ENCODE measurements around the gene CGB3.
"Not testable (repeated sequence)": the region's sequence is repeated elsewhere in the genome, so short reads cannot be mapped to it uniquely, and the experiment has no call there.

Gene CGB3

DNA sequence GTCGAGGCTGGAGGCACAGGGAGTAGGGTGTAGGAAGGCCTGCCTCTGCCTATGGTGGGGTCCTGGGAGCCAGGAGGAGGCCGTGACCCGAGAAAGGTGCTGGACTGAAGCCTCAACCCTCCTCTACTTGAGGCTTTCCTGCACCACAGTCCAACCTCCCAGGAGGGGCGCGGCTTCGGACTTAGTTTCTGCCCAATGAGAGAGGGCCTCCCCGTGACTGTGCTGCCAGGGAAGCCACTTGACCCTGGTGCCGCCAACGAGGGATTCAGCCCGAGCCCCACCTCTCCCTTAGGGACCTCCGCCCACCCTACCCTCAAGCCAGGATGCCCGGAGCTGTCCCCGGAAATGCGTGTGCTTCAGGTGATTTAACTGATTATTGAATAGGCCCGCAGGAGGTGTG is at the start of gene CGB3:
Gene CGB3, minus strand, starts transcription at position 101 of the 400 bp plus-strand sequence. CDS start 362 bp downstream, outside the sequence.
- WGBS (ENCODE audit: insufficient coverage, insufficient read length): no CpG with 5 or more reads among the region's 15 CpGs
- H3K4me1 ChIP-seq (ENCODE audit: control insufficient read depth, insufficient read depth, low read length); H3K27me3 ChIP-seq (ENCODE audit: control insufficient read depth, insufficient read depth, low read length); DNase-seq (ENCODE audit: low read depth, low spot score); H3K4me3 ChIP-seq (ENCODE audit: low read length); H3K9me3 ChIP-seq (ENCODE audit: control insufficient read depth, insufficient read depth, low read length); H3K27ac ChIP-seq (ENCODE audit: low read length); H3K36me3 ChIP-seq (ENCODE audit: control insufficient read depth, insufficient read depth, low read length): not testable (repeated sequence)

DNA sequence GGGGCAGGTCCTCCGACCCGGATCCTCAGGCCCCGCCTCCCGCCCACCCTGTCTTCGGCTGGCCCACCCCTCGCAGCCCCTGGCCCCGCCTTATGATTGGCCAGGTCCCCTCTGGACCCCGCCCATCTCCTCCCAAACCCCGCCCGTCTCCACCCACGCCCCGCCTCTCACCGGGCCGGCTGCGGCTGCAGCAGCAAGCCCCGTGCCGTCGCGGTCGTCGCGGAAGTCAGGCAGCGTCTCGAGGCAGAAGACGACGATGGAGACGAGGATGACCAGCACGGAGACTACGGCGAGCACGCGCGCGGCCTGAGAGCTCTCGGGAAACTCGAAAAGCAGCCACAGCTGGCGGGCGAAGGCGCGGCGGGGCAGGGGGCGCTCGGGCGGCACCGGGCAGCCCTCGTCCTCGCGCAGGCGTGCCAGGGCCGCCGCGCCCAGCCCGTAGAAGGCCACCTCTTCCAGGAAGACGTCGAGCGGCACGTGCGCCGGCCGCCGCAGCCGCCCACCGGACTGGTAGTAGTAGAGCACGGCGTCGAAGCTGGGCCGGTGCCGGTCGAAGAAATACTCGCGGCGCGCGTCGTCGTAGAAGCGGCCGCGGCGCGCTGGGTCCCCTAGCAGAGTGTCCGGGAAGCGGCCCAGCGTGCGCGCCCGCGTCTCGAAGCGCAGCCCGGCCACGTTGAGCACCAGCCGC is 47.9 kb upstream of the CGB3 start:
- Histone ChIP-seq H3K27me3 (ENCODE audit: control insufficient read depth, insufficient read depth, low read length) (peaks cover 10% of the 10 kb centered on the region; the same call in 1 of the 2 replicates), H3K36me3 (ENCODE audit: control insufficient read depth, insufficient read depth, low read length) (no peaks in the 10 kb centered on the region), H3K4me1 (ENCODE audit: control insufficient read depth, insufficient read depth, low read length) (peaks cover 2% of the 10 kb centered on the region; the same call in 1 of the 2 replicates), H3K27ac (ENCODE audit: low read length) (no peak overlapping the region), H3K4me3 (ENCODE audit: low read length) (peak overlapping the region; percentile 3; the same call in 1 of the 2 replicates), H3K9me3 (ENCODE audit: control insufficient read depth, insufficient read depth, low read length) (no peaks in the 10 kb centered on the region)
- DNase-seq (ENCODE audit: low read depth, low spot score): no peak
- WGBS (ENCODE audit: insufficient coverage, insufficient read length): no CpG with 5 or more reads among the region's 93 CpGs

DNA sequence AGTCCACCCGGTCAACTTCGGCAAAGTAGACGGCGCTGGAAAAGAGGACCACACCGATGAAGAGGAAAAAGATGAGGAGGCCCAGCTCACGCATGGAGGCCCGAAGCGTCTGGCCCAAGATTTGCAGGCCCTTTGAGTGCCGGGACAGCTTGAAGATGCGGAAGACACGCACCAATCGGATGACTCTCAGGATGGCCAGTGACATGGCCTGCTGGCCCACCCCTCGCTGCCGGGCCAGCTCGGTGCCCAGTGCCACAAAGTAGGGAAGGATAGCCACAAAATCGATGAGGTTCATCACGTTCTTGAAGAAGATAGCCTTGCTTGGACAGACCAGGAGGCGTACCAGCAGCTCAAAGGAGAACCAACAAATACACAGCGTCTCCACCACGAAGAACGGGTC is 46.3 kb upstream of the CGB3 start:
- no CpG with 5 or more reads among the region's 21 CpGs for WGBS (ENCODE audit: insufficient coverage, insufficient read length)
- H3K27me3 ChIP-seq (ENCODE audit: control insufficient read depth, insufficient read depth, low read length): peaks cover 14% of the 10 kb centered on the region; the same call in 1 of the 2 replicates
- no peak for DNase-seq (ENCODE audit: low read depth, low spot score)
- H3K4me1 ChIP-seq (ENCODE audit: control insufficient read depth, insufficient read depth, low read length): peaks cover 2% of the 10 kb centered on the region; the same call in 1 of the 2 replicates
- no peak overlapping the region for H3K4me3 ChIP-seq (ENCODE audit: low read length)
- H3K27ac ChIP-seq (ENCODE audit: low read length): no peak overlapping the region
- no peaks in the 10 kb centered on the region for H3K36me3 ChIP-seq (ENCODE audit: control insufficient read depth, insufficient read depth, low read length)
- no peaks in the 10 kb centered on the region for H3K9me3 ChIP-seq (ENCODE audit: control insufficient read depth, insufficient read depth, low read length)

DNA sequence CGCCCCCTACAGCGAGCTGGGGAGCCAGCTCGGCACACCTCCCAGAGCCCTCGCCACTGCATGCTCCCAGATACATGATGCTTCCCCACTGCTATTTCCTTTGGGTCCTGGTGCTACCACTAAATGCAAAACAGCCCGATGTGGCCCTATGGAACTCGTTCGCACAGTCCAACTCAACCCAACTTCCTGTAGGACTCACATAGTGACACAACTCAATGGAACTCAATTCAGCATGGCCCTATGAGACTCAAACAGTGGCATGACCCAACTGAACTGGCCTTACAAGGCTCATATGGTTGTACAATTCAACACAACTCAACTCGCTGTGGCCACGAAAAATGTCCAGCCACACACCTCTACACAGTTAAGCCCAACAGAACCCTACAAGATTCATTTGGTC is 44.9 kb upstream of the CGB3 start:
- H3K36me3 ChIP-seq (ENCODE audit: control insufficient read depth, insufficient read depth, low read length): no peaks in the 10 kb centered on the region
- peaks cover 14% of the 10 kb centered on the region; the same call in 1 of the 2 replicates for H3K27me3 ChIP-seq (ENCODE audit: control insufficient read depth, insufficient read depth, low read length)
- WGBS (ENCODE audit: insufficient coverage, insufficient read length): no CpG with 5 or more reads among the region's 9 CpGs
- H3K9me3 ChIP-seq (ENCODE audit: control insufficient read depth, insufficient read depth, low read length): no peaks in the 10 kb centered on the region
- H3K4me3 ChIP-seq (ENCODE audit: low read length): no peak overlapping the region
- H3K4me1 ChIP-seq (ENCODE audit: control insufficient read depth, insufficient read depth, low read length): peaks cover 4% of the 10 kb centered on the region
- no peak for DNase-seq (ENCODE audit: low read depth, low spot score)
- no peak overlapping the region for H3K27ac ChIP-seq (ENCODE audit: low read length)

DNA sequence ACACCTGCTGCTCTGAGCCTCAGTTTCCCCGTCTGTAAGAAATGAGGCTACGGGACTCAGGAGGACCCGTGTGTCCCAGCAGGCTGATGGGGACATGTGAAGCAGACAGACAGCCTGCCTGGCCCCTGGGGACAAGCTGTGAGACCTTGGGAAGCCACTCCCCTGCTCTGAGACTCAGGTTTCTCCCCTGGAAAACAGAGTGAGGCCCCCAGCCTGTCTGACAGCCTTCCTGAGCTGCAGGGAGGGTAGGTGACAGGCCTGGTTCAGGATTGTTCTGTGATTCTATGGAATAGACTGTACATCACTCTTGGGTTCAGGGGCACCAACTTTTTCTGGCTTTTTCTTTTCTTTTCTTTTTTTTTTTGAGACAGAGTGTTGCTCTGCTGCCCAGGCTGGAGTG is 43.4 kb upstream of the CGB3 start:
- no peak for DNase-seq (ENCODE audit: low read depth, low spot score)
- H3K27ac ChIP-seq (ENCODE audit: low read length): no peak overlapping the region
- H3K36me3 ChIP-seq (ENCODE audit: control insufficient read depth, insufficient read depth, low read length): no peaks in the 10 kb centered on the region
- no CpG with 5 or more reads among the region's 3 CpGs for WGBS (ENCODE audit: insufficient coverage, insufficient read length)
- H3K4me3 ChIP-seq (ENCODE audit: low read length): no peak overlapping the region
- no peaks in the 10 kb centered on the region for H3K9me3 ChIP-seq (ENCODE audit: control insufficient read depth, insufficient read depth, low read length)
- peaks cover 6% of the 10 kb centered on the region for H3K4me1 ChIP-seq (ENCODE audit: control insufficient read depth, insufficient read depth, low read length)
- H3K27me3 ChIP-seq (ENCODE audit: control insufficient read depth, insufficient read depth, low read length): peaks cover 9% of the 10 kb centered on the region; the same call in 1 of the 2 replicates

DNA sequence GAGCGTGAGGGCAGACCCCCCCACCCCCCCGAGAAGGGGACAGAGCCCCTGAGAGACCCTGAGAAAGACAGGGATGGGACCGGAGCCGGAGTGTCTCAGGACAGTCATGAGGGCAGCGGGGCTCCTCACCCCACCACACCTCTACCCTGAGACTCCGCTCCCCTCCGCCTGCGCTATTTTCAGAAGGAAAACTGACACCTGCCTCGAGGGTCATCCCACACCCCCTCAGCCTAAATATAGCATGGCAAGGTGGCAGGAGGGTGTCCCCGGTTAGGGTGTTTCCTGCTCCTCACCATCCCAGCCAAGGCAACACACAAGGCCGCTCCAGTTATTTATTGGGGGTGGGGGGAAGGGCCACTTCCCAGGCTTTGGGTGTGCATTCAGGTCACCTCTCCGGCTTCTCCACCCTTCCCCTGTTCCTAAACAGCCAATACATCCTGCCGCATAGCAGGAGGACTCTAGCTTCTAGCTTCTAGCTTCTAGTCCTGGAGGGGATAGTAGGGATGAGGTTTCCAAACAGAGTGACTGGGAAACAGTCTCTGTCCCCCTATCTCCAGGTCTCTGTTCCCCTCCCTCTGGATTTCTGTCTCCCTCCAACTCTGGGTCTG is 41.9 kb upstream of the CGB3 start:
- Histone ChIP-seq H3K9me3 (ENCODE audit: control insufficient read depth, insufficient read depth, low read length) (no peaks in the 10 kb centered on the region), H3K27ac (ENCODE audit: low read length) (no peak overlapping the region), H3K27me3 (ENCODE audit: control insufficient read depth, insufficient read depth, low read length) (peaks cover 9% of the 10 kb centered on the region; the same call in 1 of the 2 replicates), H3K4me3 (ENCODE audit: low read length) (no peak overlapping the region), H3K36me3 (ENCODE audit: control insufficient read depth, insufficient read depth, low read length) (no peaks in the 10 kb centered on the region), H3K4me1 (ENCODE audit: control insufficient read depth, insufficient read depth, low read length) (peaks cover 4% of the 10 kb centered on the region)
- no CpG with 5 or more reads among the region's 13 CpGs for WGBS (ENCODE audit: insufficient coverage, insufficient read length)
- no peak for DNase-seq (ENCODE audit: low read depth, low spot score)

DNA sequence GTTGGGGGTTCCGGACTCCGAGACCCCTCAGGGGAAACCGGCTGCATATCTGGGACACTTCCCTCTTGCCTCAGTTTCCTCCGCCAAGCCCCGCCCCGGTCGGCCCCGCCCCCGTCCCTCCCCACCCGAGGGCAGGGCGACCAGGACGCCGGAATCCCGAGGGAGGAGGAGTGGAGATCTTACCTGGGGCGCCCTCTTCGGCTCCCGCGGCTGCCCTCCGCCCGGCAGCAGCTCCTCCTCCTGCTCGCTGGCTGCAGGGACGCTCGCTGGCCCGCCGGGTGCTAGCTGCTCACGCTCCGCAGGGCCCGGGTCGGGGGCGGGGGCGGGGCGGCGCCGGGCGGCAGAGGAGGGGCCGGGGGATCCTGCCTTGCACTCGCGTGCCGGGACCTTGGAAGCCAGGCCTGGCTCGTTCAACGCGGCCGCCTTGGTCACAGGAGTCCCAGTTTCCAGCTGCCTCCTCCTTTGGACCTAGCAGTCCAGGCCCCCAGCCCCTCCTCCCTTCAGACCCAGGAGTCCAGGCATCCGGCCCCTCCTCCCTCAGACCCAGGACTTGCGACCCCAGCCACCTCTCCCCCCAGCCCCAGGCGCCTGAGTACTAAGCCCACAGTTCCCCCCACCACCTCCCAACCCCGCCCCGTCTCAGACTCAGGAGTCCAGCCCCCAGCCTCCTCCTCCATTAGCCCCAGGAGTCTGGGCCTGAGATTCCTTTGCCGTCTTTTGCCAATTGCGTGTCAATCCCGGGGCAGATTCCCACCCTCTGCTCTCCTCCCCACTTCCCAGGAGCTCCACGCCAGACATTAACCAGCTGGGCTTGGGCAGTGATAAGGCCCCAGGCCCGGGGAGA is 40.9 kb upstream of the CGB3 start, which contains the start of gene NTF4:
Gene NTF4, minus strand, starts transcription at position 51 of the 844 bp plus-strand sequence. CDS start 2,821 bp downstream, outside the sequence.
- no CpG with 5 or more reads among the region's 53 CpGs for WGBS (ENCODE audit: insufficient coverage, insufficient read length)
- H3K9me3 ChIP-seq (ENCODE audit: control insufficient read depth, insufficient read depth, low read length): no peaks in the 10 kb centered on the region
- H3K4me1 ChIP-seq (ENCODE audit: control insufficient read depth, insufficient read depth, low read length): peaks cover 4% of the 10 kb centered on the region
- H3K36me3 ChIP-seq (ENCODE audit: control insufficient read depth, insufficient read depth, low read length): no peaks in the 10 kb centered on the region
- H3K27ac ChIP-seq (ENCODE audit: low read length): no peak within 1 kb of the TSS
- peaks cover 9% of the 10 kb centered on the region; the same call in 1 of the 2 replicates for H3K27me3 ChIP-seq (ENCODE audit: control insufficient read depth, insufficient read depth, low read length)
- peak within 1 kb of the TSS; percentile 34; the same call in 1 of the 2 replicates for H3K4me3 ChIP-seq (ENCODE audit: low read length)
- DNase-seq (ENCODE audit: low read depth, low spot score): no peak

DNA sequence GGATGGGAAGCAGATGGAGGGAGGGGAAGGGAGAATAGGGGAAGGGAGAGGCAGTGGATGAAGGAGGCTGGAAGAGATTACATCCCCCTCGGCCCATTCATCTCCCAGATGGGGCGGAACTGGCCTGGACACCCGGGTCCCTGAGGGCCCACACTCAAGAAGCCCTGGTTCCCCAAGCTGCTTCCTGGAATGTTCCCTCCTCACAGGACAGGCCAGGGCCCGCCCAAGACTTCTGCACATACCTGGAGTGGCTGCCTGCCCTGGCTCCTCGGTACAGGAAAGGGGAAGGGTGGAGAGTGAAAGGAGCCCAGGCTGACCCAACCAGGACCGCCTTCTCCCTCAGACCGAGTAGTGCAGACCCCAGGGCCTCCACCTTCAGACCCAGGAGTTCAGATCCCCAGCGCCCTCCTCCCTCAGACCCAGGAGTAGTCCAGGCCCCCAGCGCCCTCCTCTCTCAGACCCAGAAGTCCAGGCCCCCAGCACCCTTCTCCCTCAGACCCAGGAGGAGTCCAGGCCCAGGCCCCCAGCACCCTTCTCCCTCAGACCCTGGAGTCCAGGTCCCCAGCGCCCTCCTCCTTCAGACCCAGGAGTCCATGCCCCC is 40.0 kb upstream of the CGB3 start:
- H3K4me1 ChIP-seq (ENCODE audit: control insufficient read depth, insufficient read depth, low read length): peaks cover 4% of the 10 kb centered on the region
- H3K9me3 ChIP-seq (ENCODE audit: control insufficient read depth, insufficient read depth, low read length): no peaks in the 10 kb centered on the region
- H3K4me3 ChIP-seq (ENCODE audit: low read length): no peak overlapping the region; the same call in 1 of the 2 replicates
- H3K27me3 ChIP-seq (ENCODE audit: control insufficient read depth, insufficient read depth, low read length): peaks cover 5% of the 10 kb centered on the region; the same call in 1 of the 2 replicates
- H3K36me3 ChIP-seq (ENCODE audit: control insufficient read depth, insufficient read depth, low read length): no peaks in the 10 kb centered on the region
- no CpG with 5 or more reads among the region's 10 CpGs for WGBS (ENCODE audit: insufficient coverage, insufficient read length)
- no peak for DNase-seq (ENCODE audit: low read depth, low spot score)
- no peak overlapping the region for H3K27ac ChIP-seq (ENCODE audit: low read length)

DNA sequence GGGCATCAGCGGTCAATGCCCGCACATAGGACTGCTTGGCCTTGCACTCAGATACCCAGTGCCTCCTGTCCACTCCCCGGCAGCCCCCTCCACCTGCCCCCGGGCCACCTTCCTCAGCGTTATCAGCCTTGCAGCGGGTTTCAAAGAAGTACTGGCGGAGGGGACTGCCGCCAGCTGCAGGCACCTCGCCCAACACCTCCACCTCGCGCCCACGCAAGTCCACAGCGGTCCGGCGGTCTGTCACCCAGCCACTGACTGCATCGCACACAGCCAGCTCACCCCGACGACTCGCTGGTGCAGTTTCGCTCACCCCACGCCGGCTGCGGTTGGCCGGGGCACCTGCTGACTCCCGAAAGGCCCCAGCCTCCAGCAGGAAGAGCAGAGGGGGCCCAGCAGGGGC is 37.3 kb upstream of the CGB3 start:
- no peaks in the 10 kb centered on the region for H3K9me3 ChIP-seq (ENCODE audit: control insufficient read depth, insufficient read depth, low read length)
- no peak overlapping the region for H3K27ac ChIP-seq (ENCODE audit: low read length)
- H3K4me1 ChIP-seq (ENCODE audit: control insufficient read depth, insufficient read depth, low read length): peaks cover 6% of the 10 kb centered on the region
- H3K4me3 ChIP-seq (ENCODE audit: low read length): no peak overlapping the region
- H3K27me3 ChIP-seq (ENCODE audit: control insufficient read depth, insufficient read depth, low read length): peaks cover 10% of the 10 kb centered on the region; the same call in 1 of the 2 replicates
- no peak for DNase-seq (ENCODE audit: low read depth, low spot score)
- no CpG with 5 or more reads among the region's 25 CpGs for WGBS (ENCODE audit: insufficient coverage, insufficient read length)
- H3K36me3 ChIP-seq (ENCODE audit: control insufficient read depth, insufficient read depth, low read length): no peaks in the 10 kb centered on the region

DNA sequence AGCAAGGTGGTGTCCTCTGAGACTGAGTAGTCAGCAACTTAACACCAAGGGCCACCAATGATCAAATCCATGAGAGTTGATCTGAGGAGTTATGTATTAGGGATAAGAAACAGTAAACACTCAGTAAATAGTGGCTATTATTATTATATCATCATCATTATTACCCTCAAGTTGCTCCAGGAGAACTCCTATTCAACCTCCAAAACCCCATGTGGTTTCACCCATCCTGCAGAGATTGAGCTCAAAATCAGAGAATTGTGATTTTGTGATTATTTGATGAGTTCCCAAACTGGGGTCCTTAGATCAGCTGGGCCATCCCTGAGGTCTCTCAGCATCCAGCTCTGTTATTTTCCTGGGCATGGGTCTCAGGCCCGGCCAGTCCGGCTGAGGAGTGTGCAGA is 36.9 kb upstream of the CGB3 start:
- Histone ChIP-seq H3K4me1 (ENCODE audit: control insufficient read depth, insufficient read depth, low read length) (peaks cover 6% of the 10 kb centered on the region), H3K9me3 (ENCODE audit: control insufficient read depth, insufficient read depth, low read length) (no peaks in the 10 kb centered on the region), H3K36me3 (ENCODE audit: control insufficient read depth, insufficient read depth, low read length) (no peaks in the 10 kb centered on the region), H3K27me3 (ENCODE audit: control insufficient read depth, insufficient read depth, low read length) (peaks cover 11% of the 10 kb centered on the region; the same call in 1 of the 2 replicates), H3K4me3 (ENCODE audit: low read length) (no peak overlapping the region), H3K27ac (ENCODE audit: low read length) (no peak overlapping the region)
- no CpG with 5 or more reads among the region's 2 CpGs for WGBS (ENCODE audit: insufficient coverage, insufficient read length)
- no peak for DNase-seq (ENCODE audit: low read depth, low spot score)

All from iPS DF 6.9 (cell line).